ENCODE measurements around the gene DNM3. TPM values are rescaled to one million over a fixed set of nuclear protein-coding genes. Genes with fewer than 3 reads are reported as not detected.

The DNM3 gene
- total and polyA plus RNA-seq, 2 of the 8 experiments (the other 6 are each of a cell fraction or from before 2014, with no cell fraction given): 2.0 to 8.5 TPM

GRCh38 chr1:172206256-172206655 is 365.0 kb downstream of the DNM3 start:
- Histone ChIP-seq H2BK15ac (ENCODE audit: low read length) (no peak overlapping the region), H3K27me3 (replicated peaks in 1 of 4; ENCODE audit: control insufficient read depth in 3 of 4, extremely low read depth in 1 of 4, insufficient read depth in 3 of 4, low read length in 3 of 4) (no peaks in the 10 kb centered on the region), H4K8ac (ENCODE audit: extremely low read depth, insufficient read depth, low read length) (no peak overlapping the region), H2BK120ac (replicated peaks; ENCODE audit: low read depth, low read length) (no peak overlapping the region), H2BK5ac (ENCODE audit: low read depth, low read length) (no peak overlapping the region), H2BK12ac (ENCODE audit: low read depth, low read length) (no peak overlapping the region), H3K23me2 (ENCODE audit: low read depth, low read length) (no peaks in the 10 kb centered on the region), H4K91ac (replicated peaks; ENCODE audit: insufficient read length, low read length) (no peak overlapping the region), H3K23ac (ENCODE audit: insufficient read length) (no peak overlapping the region), H4K20me1 (replicated peaks in 1 of 2; ENCODE audit: control insufficient read depth in 1 of 2, insufficient read depth in 2 of 2, low read length in 2 of 2) (no peaks in the 10 kb centered on the region), H2BK20ac (ENCODE audit: low read length) (no peak overlapping the region), H3K56ac (replicated peaks; ENCODE audit: insufficient read length, low read depth, low read length) (no peak overlapping the region), H2AFZ (ENCODE audit: low read length) (no peak overlapping the region), H3K4me2 (ENCODE audit: insufficient read depth in 1 of 2, low read depth in 2 of 2, low read length in 2 of 2) (no peak overlapping the region), H3K18ac (ENCODE audit: extremely low read depth, low read length) (no peak overlapping the region), H3K79me1 (ENCODE audit: low read depth, low read length) (no peaks in the 10 kb centered on the region), H3K27ac (ENCODE audit: low read depth, low read length) (no peak overlapping the region), H4K5ac (ENCODE audit: insufficient read length, low read depth, low read length) (no peak overlapping the region), H3K79me2 (ENCODE audit: control insufficient read depth in 1 of 2, insufficient read depth in 2 of 2, low read length in 2 of 2) (no peaks in the 10 kb centered on the region), H3K36me3 (ENCODE audit: control insufficient read depth in 2 of 4, insufficient read depth in 4 of 4, low read length in 3 of 4) (no peaks in the 10 kb centered on the region), H3K14ac (ENCODE audit: insufficient read length) (no peak overlapping the region), H3K4me1 (replicated peaks in 1 of 4; ENCODE audit: control insufficient read depth in 3 of 4, insufficient read depth in 4 of 4, low read length in 3 of 4) (peaks cover 0 to 2% (median 0%) of the 10 kb centered on the region in 4 experiments; a peak in 1 of 7 replicates), H2AK5ac (ENCODE audit: low read depth, low read length) (no peak overlapping the region), H3K9me3 (ENCODE audit: insufficient read depth in 2 of 2, low read depth in 1 of 2, low read length in 1 of 2) (no peaks in the 10 kb centered on the region), H3K4ac (replicated peaks; ENCODE audit: insufficient read length, low read depth, low read length) (no peak overlapping the region), H3K9ac (replicated peaks in 1 of 4; ENCODE audit: extremely low read depth in 1 of 4, low read depth in 3 of 4, low read length in 3 of 4) (no peak overlapping the region), H3K4me3 (ENCODE audit: extremely low read depth in 1 of 4, insufficient read depth in 2 of 4, low read depth in 3 of 4, low read length in 4 of 4) (no peak overlapping the region)
- no peak for FAIRE-seq
- TF ChIP-seq HDAC6 (IDR thresholded peaks at IDR 0.05; ENCODE audit: low read depth, low read length): no peak
- TF ChIP-seq CREB1 (IDR thresholded peaks at IDR 0.05): no peak
- no peak for TF ChIP-seq JUND (IDR thresholded peaks at IDR 0.05; ENCODE audit: low read length)
- TF ChIP-seq KDM4A (IDR thresholded peaks at IDR 0.05; ENCODE audit: low read depth, low read length, severe bottlenecking): no peak
- DNase-seq (ENCODE audit: low read depth in 1 of 2, low spot score in 2 of 2): no peak
- CTCF ChIA-PET (ENCODE audit: partially characterized antibody): interaction anchor here (0.5 kb wide), 1 partner anchor 556 kb away, joined by 3 read pairs; no protein-coding TSS in a partner anchor
- POLR2A ChIA-PET (ENCODE audit: partially characterized antibody): no interaction called here

Measured in H1 (cell line).